Measurements from ENCODE around the gene MYO18B. TPM values are rescaled to one million over a fixed set of nuclear protein-coding genes. Genes with fewer than 3 reads are reported as not detected.

The MYO18B gene
- total RNA-seq, 1 experiment from 2014 or later, result 0.03 TPM

- no peaks in the 10 kb centered on the region for H3K36me3 ChIP-seq (replicated peaks; ENCODE audit: control insufficient read depth, insufficient read depth, low read length)
- no peaks in the 10 kb centered on the region for H3K27me3 ChIP-seq (ENCODE audit: control insufficient read depth, insufficient read depth, low read length)
- no peak for DNase-seq
- H3K4me3 ChIP-seq (ENCODE audit: insufficient read depth, low read depth, low read length), result no peak overlapping the region
These were observed 8.7 kb downstream of the MYO18B start for GRCh38 chr22:25750569-25751173.

GRCh38 chr22:25751174-25751581 is 9.2 kb downstream of the MYO18B start:
- Histone ChIP-seq H3K4me3 (ENCODE audit: insufficient read depth, low read depth, low read length) (no peak overlapping the region), H3K27me3 (ENCODE audit: control insufficient read depth, insufficient read depth, low read length) (no peaks in the 10 kb centered on the region), H3K36me3 (replicated peaks; ENCODE audit: control insufficient read depth, insufficient read depth, low read length) (no peaks in the 10 kb centered on the region)
- DNase-seq, result no peak

- no peaks in the 10 kb centered on the region for H3K36me3 ChIP-seq (replicated peaks; ENCODE audit: control insufficient read depth, insufficient read depth, low read length)
- H3K27me3 ChIP-seq (ENCODE audit: control insufficient read depth, insufficient read depth, low read length), result no peaks in the 10 kb centered on the region
- DNase-seq, result peak; percentile 61
These were observed 10.7 kb downstream of the MYO18B start for GRCh38 chr22:25752615-25753214.

GRCh38 chr22:25753252-25753651 is 11.3 kb downstream of the MYO18B start:
- no peak for DNase-seq
- Histone ChIP-seq H3K27me3 (ENCODE audit: control insufficient read depth, insufficient read depth, low read length) (no peaks in the 10 kb centered on the region), H3K4me3 (ENCODE audit: insufficient read depth, low read depth, low read length) (no peak overlapping the region), H3K36me3 (replicated peaks; ENCODE audit: control insufficient read depth, insufficient read depth, low read length) (no peaks in the 10 kb centered on the region)

More at GRCh38 chr22:25752615-25753214, 10.7 kb downstream of the MYO18B start:
- H3K4me3 ChIP-seq (ENCODE audit: insufficient read depth, low read depth, low read length), result no peak overlapping the region

- Histone ChIP-seq H3K27me3 (ENCODE audit: control insufficient read depth, insufficient read depth, low read length) (no peaks in the 10 kb centered on the region), H3K4me3 (ENCODE audit: insufficient read depth, low read depth, low read length) (no peak overlapping the region), H3K36me3 (replicated peaks; ENCODE audit: control insufficient read depth, insufficient read depth, low read length) (no peaks in the 10 kb centered on the region)
- no peak for DNase-seq
These were observed 12.7 kb downstream of the MYO18B start for GRCh38 chr22:25754527-25755202.

GRCh38 chr22:25757686-25758085 is 15.7 kb downstream of the MYO18B start:
- DNase-seq, result no peak
- Histone ChIP-seq H3K27me3 (ENCODE audit: control insufficient read depth, insufficient read depth, low read length) (no peaks in the 10 kb centered on the region), H3K36me3 (replicated peaks; ENCODE audit: control insufficient read depth, insufficient read depth, low read length) (no peaks in the 10 kb centered on the region), H3K4me3 (ENCODE audit: insufficient read depth, low read depth, low read length) (no peak overlapping the region)

- Histone ChIP-seq H3K36me3 (replicated peaks; ENCODE audit: control insufficient read depth, insufficient read depth, low read length) (no peaks in the 10 kb centered on the region), H3K27me3 (ENCODE audit: control insufficient read depth, insufficient read depth, low read length) (no peaks in the 10 kb centered on the region), H3K4me3 (ENCODE audit: insufficient read depth, low read depth, low read length) (no peak overlapping the region)
- DNase-seq, result no peak
These were observed 16.3 kb downstream of the MYO18B start for GRCh38 chr22:25758316-25758715.

GRCh38 chr22:25759825-25760231 is 17.8 kb downstream of the MYO18B start:
- Histone ChIP-seq H3K4me3 (ENCODE audit: insufficient read depth, low read depth, low read length) (no peak overlapping the region), H3K27me3 (ENCODE audit: control insufficient read depth, insufficient read depth, low read length) (no peaks in the 10 kb centered on the region)
- DNase-seq, result no peak

GRCh38 chr22:25760294-25760693 is 18.3 kb downstream of the MYO18B start:
- DNase-seq, result no peak
- H3K4me3 ChIP-seq (ENCODE audit: insufficient read depth, low read depth, low read length), result no peak overlapping the region
- no peaks in the 10 kb centered on the region for H3K27me3 ChIP-seq (ENCODE audit: control insufficient read depth, insufficient read depth, low read length)
- no peaks in the 10 kb centered on the region for H3K36me3 ChIP-seq (replicated peaks; ENCODE audit: control insufficient read depth, insufficient read depth, low read length)

More at GRCh38 chr22:25759825-25760231, 17.8 kb downstream of the MYO18B start:
- no peaks in the 10 kb centered on the region for H3K36me3 ChIP-seq (replicated peaks; ENCODE audit: control insufficient read depth, insufficient read depth, low read length)

GRCh38 chr22:25760848-25761595 is 19.0 kb downstream of the MYO18B start:
- Histone ChIP-seq H3K27me3 (ENCODE audit: control insufficient read depth, insufficient read depth, low read length) (no peaks in the 10 kb centered on the region), H3K4me3 (ENCODE audit: insufficient read depth, low read depth, low read length) (no peak overlapping the region), H3K36me3 (replicated peaks; ENCODE audit: control insufficient read depth, insufficient read depth, low read length) (no peaks in the 10 kb centered on the region)
- no peak for DNase-seq

- Histone ChIP-seq H3K27me3 (ENCODE audit: control insufficient read depth, insufficient read depth, low read length) (no peaks in the 10 kb centered on the region), H3K4me3 (ENCODE audit: insufficient read depth, low read depth, low read length) (no peak overlapping the region), H3K36me3 (replicated peaks; ENCODE audit: control insufficient read depth, insufficient read depth, low read length) (no peaks in the 10 kb centered on the region)
- DNase-seq, result no peak
These were observed 20.2 kb downstream of the MYO18B start for GRCh38 chr22:25762147-25762546.

GRCh38 chr22:25763239-25763777 is 21.3 kb downstream of the MYO18B start:
- Histone ChIP-seq H3K36me3 (replicated peaks; ENCODE audit: control insufficient read depth, insufficient read depth, low read length) (no peaks in the 10 kb centered on the region), H3K27me3 (ENCODE audit: control insufficient read depth, insufficient read depth, low read length) (no peaks in the 10 kb centered on the region), H3K4me3 (ENCODE audit: insufficient read depth, low read depth, low read length) (no peak overlapping the region)
- no peak for DNase-seq

GRCh38 chr22:25764270-25765015 is 22.5 kb downstream of the MYO18B start:
- H3K36me3 ChIP-seq (replicated peaks; ENCODE audit: control insufficient read depth, insufficient read depth, low read length), result no peaks in the 10 kb centered on the region
- DNase-seq, result peak; percentile 77
- no peaks in the 10 kb centered on the region for H3K27me3 ChIP-seq (ENCODE audit: control insufficient read depth, insufficient read depth, low read length)
- no peak overlapping the region for H3K4me3 ChIP-seq (ENCODE audit: insufficient read depth, low read depth, low read length)

GRCh38 chr22:25765016-25765367 is 23.0 kb downstream of the MYO18B start:
- Histone ChIP-seq H3K36me3 (replicated peaks; ENCODE audit: control insufficient read depth, insufficient read depth, low read length) (no peaks in the 10 kb centered on the region), H3K4me3 (ENCODE audit: insufficient read depth, low read depth, low read length) (no peak overlapping the region), H3K27me3 (ENCODE audit: control insufficient read depth, insufficient read depth, low read length) (no peaks in the 10 kb centered on the region)
- DNase-seq, result no peak
